Stimulated activated CD8-positive, alpha-beta memory T cell treated with anti-CD3 and anti-CD28 coated beads, Interleukin-4, amount 100 ng/mL, for 1 hour (primary cell): ENCODE results near the gene RPS28.

Source experiments
- DNase-seq, 2 donors: peaks; one replicate each; pipeline ENCODE4 v3.0.0-alpha.2; 2020; ENCODE audit warnings: low read depth in 2 of 2, low spot score in 1 of 2

The RPS28 gene

DNA sequence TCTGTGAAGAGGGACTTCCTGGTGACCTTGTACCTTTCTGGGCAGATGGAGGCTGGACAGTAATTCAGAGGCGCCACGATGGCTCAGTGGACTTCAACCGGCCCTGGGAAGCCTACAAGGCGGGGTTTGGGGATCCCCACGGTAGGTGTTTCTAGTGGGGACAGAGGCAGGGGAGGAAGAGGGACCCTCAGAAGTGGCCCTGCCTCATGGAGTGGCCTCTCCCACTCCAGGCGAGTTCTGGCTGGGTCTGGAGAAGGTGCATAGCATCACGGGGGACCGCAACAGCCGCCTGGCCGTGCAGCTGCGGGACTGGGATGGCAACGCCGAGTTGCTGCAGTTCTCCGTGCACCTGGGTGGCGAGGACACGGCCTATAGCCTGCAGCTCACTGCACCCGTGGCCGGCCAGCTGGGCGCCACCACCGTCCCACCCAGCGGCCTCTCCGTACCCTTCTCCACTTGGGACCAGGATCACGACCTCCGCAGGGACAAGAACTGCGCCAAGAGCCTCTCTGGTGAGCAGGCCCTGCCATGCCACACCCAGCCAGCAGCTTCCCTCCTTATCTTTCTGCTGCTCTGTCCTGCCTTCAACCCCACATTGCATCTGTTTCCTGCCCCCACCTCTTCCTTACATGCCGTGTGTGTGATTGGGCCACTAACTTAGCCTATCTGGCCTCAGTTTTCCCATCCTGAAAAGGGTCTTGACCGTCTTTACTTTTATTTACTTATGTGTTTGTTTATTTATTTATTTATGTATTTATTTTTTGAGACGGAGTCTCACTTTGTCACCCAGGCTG, 49.9 kb downstream of the RPS28 start:
- DNase-seq: no peak
